HG03108 (cell line): ENCODE data around the gene PTPRA.
"Not testable (repeated sequence)": the region's sequence is repeated elsewhere in the genome, so short reads cannot be mapped to it uniquely, and the experiment has no call there.

Experiments used
- ATAC-seq: cut with Tn5 transposase; IDR thresholded peaks from one replicate; pipeline ENCODE4 v1.9.1; 2021; ENCODE audit warnings: moderate library complexity; ENCODE audit not compliant: unreplicated experiment

Gene PTPRA

DNA sequence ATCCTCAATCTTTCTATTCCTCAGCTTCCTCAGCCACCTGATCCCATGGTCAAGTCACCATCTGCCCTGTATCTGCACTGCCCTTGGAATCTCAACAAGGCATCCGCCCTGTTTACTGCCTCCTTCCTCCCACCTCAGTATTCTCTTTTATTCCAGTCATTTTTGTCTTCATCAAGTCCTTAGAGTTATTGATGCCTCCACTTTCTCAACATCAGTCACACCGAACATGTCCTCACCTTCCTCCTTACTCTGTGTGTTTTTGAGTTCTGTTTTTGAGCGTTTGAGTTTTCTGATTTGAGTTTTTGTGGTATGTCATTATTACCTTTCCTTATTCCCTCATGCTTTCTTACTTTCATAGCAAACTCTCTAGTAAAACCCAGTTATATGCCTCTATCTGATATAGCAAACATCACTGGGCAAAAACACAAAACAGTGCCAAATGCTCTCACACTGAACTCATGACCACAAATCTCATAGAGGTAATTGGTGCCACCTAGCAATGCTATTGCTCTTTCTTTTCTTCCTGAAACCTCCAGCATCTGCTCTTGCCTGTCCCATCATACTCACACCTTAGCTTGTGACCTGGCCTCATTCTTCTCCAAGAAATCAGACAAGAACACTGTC, 158.4 kb downstream of the PTPRA start:
- no peak for ATAC-seq

DNA sequence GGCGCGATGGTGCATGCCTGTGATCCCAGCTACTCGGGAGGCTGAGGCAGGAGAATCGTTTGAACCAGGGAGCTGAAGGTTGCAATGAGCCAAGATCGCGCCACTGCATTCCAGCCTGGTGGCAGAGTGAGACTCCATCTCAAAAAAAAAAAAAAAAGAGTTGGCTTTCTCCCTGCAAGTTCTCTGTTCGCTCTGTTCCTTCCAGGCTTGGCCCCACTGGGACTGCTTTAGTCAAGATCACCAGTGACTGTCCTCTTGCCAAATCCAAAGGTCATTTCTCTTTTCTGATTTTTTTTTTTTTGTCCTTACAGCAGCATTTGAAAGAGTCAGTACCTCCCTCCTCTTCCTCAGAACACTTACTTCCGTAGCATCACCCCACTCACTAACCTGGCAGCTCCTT, 159.3 kb downstream of the PTPRA start:
- ATAC-seq: no peak

GRCh38 chr20:3037654-3038053, 164.4 kb downstream of the PTPRA start:
- ATAC-seq: no peak

GRCh38 chr20:3038454-3038853, 165.2 kb downstream of the PTPRA start:
- no peak for ATAC-seq

DNA sequence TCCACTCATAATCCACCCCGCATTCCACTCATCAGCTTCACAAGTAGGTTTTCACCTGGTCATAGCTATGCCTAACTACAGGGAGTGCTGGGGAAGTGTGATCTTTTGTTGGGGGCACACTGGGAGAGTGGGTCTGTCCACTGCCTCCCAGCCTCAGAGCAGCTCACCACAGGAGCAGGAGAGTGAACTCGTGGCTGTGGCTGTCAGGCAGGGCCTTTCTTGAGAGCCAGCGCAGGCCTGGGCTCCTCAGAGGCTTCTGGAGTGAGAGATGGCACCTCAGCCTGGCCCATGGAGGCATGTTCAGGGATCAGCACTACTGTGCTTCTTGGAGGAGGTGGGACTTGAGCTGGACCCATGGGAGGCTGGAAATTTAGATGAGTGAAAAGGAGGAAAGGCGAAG, 166.1 kb downstream of the PTPRA start:
- no peak for ATAC-seq

- ATAC-seq: no peak
Measured at GRCh38 chr20:3040086-3040485, 166.8 kb downstream of the PTPRA start.

- no peak for ATAC-seq
Measured at GRCh38 chr20:3041854-3042409, 168.7 kb downstream of the PTPRA start.

- ATAC-seq: no peak
Measured at GRCh38 chr20:3042625-3043024, 169.3 kb downstream of the PTPRA start.

GRCh38 chr20:3043322-3043721, 170.0 kb downstream of the PTPRA start, which contains the start of gene GNRH2:
TSS of gene GNRH2 (plus strand) at chr20:3043622. CDS start at chr20:3044415, 793 bp downstream.
- no peak for ATAC-seq

- ATAC-seq: no peak
Measured at GRCh38 chr20:3044336-3044965, 171.2 kb downstream of the PTPRA start.

- peak; percentile 26 for ATAC-seq
Measured at GRCh38 chr20:3045042-3045815, 171.9 kb downstream of the PTPRA start.

GRCh38 chr20:3045816-3046676, 172.8 kb downstream of the PTPRA start, which contains the start of gene MRPS26:
TSS of gene MRPS26 (plus strand) at chr20:3046052. CDS start at chr20:3046069, 17 bp downstream.
- ATAC-seq: peak; percentile 91

DNA sequence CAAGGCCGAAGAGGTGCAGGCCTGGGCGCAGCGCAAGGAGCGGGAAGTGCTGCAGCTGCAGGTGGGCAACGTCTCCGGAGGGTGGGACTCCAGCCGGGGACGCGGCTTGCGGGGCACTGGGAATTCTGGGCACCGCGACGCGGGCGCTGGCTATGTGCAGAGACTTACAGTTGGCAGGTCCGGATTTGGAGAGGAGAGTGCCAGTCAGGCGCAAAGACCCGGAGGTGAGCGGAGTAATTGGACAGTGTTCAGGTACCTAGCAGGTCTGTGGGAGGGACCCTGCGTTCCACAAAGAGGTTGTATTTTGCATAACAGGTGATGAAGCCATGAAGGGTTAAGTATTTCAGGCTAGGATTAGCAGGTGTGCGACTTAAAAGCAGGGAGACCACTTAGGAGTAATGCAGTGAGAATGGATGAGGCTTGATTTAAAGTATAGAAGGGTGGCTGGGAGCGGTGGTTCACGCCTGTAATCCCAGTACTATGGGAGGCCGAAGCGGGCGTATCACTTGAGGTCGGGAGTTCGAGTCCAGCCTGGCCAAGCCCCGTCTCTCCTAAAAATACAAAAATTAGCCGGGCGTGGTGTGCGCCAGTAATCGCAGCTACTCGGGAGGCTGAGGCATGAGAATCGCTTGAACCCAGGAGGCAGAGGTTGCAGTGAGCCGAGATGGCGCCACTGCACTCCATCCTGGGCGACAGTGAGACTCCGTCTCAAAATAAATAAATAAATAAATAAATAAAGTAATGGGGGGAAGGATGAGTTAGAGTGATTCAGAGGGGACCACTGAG, 173.6 kb downstream of the PTPRA start:
- no peak for ATAC-seq

DNA sequence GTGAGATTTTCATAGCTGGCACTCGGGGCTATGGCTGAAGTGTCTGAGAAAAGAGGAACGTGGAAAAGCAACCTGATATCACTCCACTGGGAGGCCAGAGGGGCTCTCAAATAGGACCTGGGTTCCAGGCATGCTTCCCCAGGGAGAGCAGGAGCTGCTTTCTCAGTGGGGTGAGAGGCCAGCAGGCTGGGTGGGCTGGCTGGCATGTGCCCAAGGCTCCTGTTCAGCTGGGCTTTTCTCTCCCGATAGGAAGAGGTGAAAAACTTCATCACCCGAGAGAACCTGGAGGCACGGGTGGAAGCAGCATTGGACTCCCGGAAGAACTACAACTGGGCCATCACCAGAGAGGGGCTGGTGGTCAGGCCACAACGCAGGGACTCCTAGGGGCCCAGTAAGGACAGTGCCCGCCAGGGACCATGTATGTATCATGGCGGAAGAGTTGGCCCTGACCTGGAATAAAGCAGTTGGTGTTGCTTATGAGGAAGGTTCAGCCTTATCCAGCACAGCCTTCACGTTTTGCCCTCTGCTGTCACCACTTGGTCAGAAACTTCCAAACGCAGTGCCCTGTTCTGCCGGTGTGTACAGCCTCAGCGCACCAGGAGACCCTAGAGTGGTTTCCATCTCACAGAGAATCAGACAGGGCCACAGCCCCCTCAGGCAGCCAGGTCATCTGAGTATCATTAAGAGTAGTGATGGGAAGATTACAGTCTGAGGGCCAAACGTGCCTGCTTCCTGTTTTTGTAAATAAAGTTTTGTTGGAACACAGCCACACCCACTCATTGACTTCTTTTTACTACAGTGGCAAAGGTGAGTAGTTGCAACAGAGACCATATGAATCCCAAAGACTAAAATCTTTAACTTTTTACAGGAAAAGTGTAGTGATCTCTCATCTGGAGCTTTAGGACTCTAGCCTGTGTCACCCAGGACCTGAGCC, 174.5 kb downstream of the PTPRA start:
- no peak for ATAC-seq

- no peak for ATAC-seq
Measured at GRCh38 chr20:3051385-3052019, 178.2 kb downstream of the PTPRA start.

GRCh38 chr20:3059489-3059888, 186.2 kb downstream of the PTPRA start:
- no peak for ATAC-seq

GRCh38 chr20:3064119-3064518, 190.8 kb downstream of the PTPRA start:
- ATAC-seq: not testable (repeated sequence)
